ENCODE results near the gene KLF5. TPM values are rescaled to one million over a fixed set of nuclear protein-coding genes. Genes with fewer than 3 reads are reported as not detected.

KLF5 gene
- total RNA-seq, 1 experiment from 2014 or later: 2.2 TPM

DNA sequence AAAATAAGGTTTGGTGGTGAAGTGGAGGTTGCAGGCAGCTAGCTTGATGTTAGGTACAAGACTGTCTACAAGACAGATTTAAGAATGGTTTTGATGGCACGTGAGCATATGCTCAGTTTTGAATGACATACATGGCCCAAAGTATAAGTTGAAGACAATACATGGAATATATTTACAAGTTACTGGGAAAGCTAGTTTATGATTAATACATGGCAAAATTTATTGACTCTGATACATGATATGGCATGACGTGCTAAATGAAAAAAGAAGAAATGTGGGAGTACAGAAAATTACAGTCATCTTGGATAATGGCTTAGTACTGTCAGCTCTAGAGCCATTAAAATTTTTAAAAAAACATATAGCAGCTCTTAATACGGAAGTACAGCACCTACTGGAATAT is 4.4 kb downstream of the KLF5 start:
- Mint-ChIP-seq H3K27ac (no peak overlapping the region), H3K27me3 (ENCODE audit: low read depth) (peaks cover 52% of the 10 kb centered on the region), H3K9me3 (no peaks in the 10 kb centered on the region), H3K4me1 (peaks cover 57 to 58% of the 10 kb centered on the region in 2 experiments), H3K36me3 (ENCODE audit: insufficient read depth in 1 of 3, low read depth in 3 of 3) (peaks cover 0 to 10% (median 2%) of the 10 kb centered on the region in 3 experiments; a peak in 3 of 7 replicates), H3K4me3 (no peak overlapping the region; a peak in 1 of 5 replicates)
- H4K5ac ChIP-seq (ENCODE audit: insufficient read length, low read depth, low read length): no peak overlapping the region
- H3K4ac ChIP-seq (ENCODE audit: low read depth, low read length): no peak overlapping the region
- H2BK12ac ChIP-seq (ENCODE audit: insufficient read length, low read depth, low read length): no peak overlapping the region
- no peaks in the 10 kb centered on the region for H4K20me1 ChIP-seq (ENCODE audit: control insufficient read depth, insufficient read depth, insufficient read length)
- peaks cover 11% of the 10 kb centered on the region for H3K23me2 ChIP-seq (ENCODE audit: insufficient read length, low read depth, low read length, poor library complexity, severe bottlenecking)
- DNase-seq: no peak
- no peak overlapping the region for H2BK15ac ChIP-seq (ENCODE audit: low read depth, low read length)
- no peaks in the 10 kb centered on the region for H3K79me2 ChIP-seq (ENCODE audit: insufficient read depth, low read length)
- no peaks in the 10 kb centered on the region for H3K4me1 ChIP-seq (ENCODE audit: insufficient read depth, low read length)
- H2BK20ac ChIP-seq (ENCODE audit: low read depth, low read length, poor library complexity, severe bottlenecking): no peak overlapping the region
- no peak overlapping the region for H3K18ac ChIP-seq (ENCODE audit: insufficient read length, low read depth, low read length)
- no peak overlapping the region for H3K56ac ChIP-seq (ENCODE audit: insufficient read length, low read depth, low read length)
- TF ChIP-seq, protein P1, sequence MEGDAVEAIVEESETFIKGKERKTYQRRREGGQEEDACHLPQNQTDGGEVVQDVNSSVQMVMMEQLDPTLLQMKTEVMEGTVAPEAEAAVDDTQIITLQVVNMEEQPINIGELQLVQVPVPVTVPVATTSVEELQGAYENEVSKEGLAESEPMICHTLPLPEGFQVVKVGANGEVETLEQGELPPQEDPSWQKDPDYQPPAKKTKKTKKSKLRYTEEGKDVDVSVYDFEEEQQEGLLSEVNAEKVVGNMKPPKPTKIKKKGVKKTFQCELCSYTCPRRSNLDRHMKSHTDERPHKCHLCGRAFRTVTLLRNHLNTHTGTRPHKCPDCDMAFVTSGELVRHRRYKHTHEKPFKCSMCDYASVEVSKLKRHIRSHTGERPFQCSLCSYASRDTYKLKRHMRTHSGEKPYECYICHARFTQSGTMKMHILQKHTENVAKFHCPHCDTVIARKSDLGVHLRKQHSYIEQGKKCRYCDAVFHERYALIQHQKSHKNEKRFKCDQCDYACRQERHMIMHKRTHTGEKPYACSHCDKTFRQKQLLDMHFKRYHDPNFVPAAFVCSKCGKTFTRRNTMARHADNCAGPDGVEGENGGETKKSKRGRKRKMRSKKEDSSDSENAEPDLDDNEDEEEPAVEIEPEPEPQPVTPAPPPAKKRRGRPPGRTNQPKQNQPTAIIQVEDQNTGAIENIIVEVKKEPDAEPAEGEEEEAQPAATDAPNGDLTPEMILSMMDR (conservative IDR thresholded peaks at IDR 0.05): no peak
- H3K27me3 ChIP-seq (ENCODE audit: insufficient read depth, low read length): peaks cover 17% of the 10 kb centered on the region
- no peak overlapping the region for H3K14ac ChIP-seq (ENCODE audit: insufficient read depth, low read length)
- no peak overlapping the region for H3T11ph ChIP-seq (ENCODE audit: low read length)
- no peak overlapping the region for H4K91ac ChIP-seq (ENCODE audit: insufficient read length, low read depth, low read length)
- H3K23ac ChIP-seq (ENCODE audit: insufficient read length, low read depth, low read length): no peak overlapping the region
- H3K9ac ChIP-seq (ENCODE audit: extremely low read depth, insufficient read length, low read length): no peak overlapping the region
- WGBS (ENCODE audit: extremely low coverage, insufficient read length, low lambda C conversion rate): no CpG with 5 or more reads among the region's 3 CpGs
- no peaks in the 10 kb centered on the region for H3K9me3 ChIP-seq (ENCODE audit: control insufficient read depth, low read depth, low read length)
- no peak overlapping the region for H2BK5ac ChIP-seq (ENCODE audit: insufficient read length, low read length)
- H2AFZ ChIP-seq (ENCODE audit: low read length): no peak overlapping the region
- no peak overlapping the region for H3K27ac ChIP-seq (ENCODE audit: insufficient read length, low read depth, low read length)
- no peak overlapping the region for H3K4me2 ChIP-seq (ENCODE audit: insufficient read depth, insufficient read length, low read length)
- H3K79me1 ChIP-seq (ENCODE audit: insufficient read depth, low read depth, low read length, poor library complexity, severe bottlenecking): no peaks in the 10 kb centered on the region
- H4K8ac ChIP-seq (replicated peaks; ENCODE audit: insufficient read length, low read depth, low read length): no peak overlapping the region
- H2AK5ac ChIP-seq (ENCODE audit: insufficient read length, low read length): no peak overlapping the region
- H2BK120ac ChIP-seq (ENCODE audit: low read depth, low read length, poor library complexity, severe bottlenecking): no peak overlapping the region

All from H9 (cell line).